Loucy (cell line): ENCODE measurements around the gene ZDHHC18.

Experiments
- EZH2phosphoT487 ChIP-seq: fragments of 200-600 bp; IDR thresholded peaks from 2 replicates; pipeline ENCODE4 v1.6.1; 2018; ENCODE audit warnings: antibody characterized with exemption, mild to moderate bottlenecking, moderate library complexity, borderline replicate concordance
- TF ChIP-seq, protein P1 (sequence below): fragments of 200-600 bp; sonication (generic); conservative IDR thresholded peaks from 2 replicates; pipeline ENCODE4 v1.5.1; 2014; ENCODE audit warnings: mild to moderate bottlenecking, antibody characterized with exemption, low read length

DNA sequence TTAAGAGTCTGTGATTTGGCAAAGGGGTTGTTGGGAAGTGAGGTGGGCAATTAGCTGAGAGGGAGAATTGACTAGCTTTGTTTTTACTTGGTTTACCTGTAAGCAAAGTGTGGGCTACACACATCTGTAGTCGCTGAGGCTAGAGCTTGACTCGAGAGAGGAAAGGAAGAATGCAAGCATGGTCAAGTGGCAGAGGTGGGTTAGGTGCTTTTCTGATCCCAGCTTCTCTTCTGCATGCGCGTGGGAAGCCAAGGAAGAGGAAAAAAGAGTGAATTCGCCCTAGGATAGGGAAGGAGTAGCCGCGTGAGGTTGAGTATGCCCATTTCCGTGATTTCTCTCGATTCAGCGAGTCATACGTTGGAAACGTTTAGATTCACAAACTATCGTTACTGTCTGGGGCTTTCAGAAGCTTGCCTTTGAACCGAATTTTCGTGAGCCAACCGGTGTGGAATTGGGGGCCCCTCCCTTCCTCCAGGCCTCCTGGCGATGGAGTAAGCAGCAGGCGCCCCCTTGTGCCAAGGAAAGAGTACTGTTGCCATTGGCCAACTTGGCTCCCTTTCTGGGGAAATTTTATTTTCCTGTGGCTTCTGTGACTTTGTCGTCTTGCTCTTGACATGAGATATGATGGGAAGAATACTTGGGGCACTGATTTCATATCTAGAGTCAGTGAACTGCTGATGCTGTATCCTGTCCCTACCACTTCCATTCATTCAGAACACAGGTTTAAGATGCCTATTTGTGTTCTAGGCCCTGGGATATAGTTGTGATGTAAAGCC lies 37.5 kb upstream of the ZDHHC18 start:
- TF ChIP-seq, protein P1, sequence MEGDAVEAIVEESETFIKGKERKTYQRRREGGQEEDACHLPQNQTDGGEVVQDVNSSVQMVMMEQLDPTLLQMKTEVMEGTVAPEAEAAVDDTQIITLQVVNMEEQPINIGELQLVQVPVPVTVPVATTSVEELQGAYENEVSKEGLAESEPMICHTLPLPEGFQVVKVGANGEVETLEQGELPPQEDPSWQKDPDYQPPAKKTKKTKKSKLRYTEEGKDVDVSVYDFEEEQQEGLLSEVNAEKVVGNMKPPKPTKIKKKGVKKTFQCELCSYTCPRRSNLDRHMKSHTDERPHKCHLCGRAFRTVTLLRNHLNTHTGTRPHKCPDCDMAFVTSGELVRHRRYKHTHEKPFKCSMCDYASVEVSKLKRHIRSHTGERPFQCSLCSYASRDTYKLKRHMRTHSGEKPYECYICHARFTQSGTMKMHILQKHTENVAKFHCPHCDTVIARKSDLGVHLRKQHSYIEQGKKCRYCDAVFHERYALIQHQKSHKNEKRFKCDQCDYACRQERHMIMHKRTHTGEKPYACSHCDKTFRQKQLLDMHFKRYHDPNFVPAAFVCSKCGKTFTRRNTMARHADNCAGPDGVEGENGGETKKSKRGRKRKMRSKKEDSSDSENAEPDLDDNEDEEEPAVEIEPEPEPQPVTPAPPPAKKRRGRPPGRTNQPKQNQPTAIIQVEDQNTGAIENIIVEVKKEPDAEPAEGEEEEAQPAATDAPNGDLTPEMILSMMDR = peak; percentile 95
- no peak for TF ChIP-seq EZH2phosphoT487
